MM.1S (cell line): ENCODE measurements around the gene PLCZ1.

Experiments used
- DNase-seq: peaks from one replicate; pipeline ENCODE4 v3.0.0-alpha.2; 2015
- H2AFZ ChIP-seq: fragments of 300-600 bp; sonication (generic); 2 replicates; pipeline ENCODE4 v1.6.0; 2016; ENCODE audit warnings: antibody characterized with exemption, low read length
- H3F3A ChIP-seq: fragments of 300-600 bp; sonication (generic); 2 replicates; pipeline ENCODE4 v1.6.1; 2016; ENCODE audit warnings: mild to moderate bottlenecking, antibody characterized with exemption, low read length, moderate library complexity, mixed read lengths; ENCODE audit not compliant: insufficient read depth
- H3K27ac ChIP-seq: fragments of 300-600 bp; sonication (generic); 2 replicates; pipeline ENCODE4 v1.5.1; 2016; ENCODE audit warnings: mild to moderate bottlenecking, low read length
- H3K27me3 ChIP-seq: fragments of 300-600 bp; sonication (generic); replicated peaks from 2 replicates; pipeline ENCODE4 v1.6.0; 2016; ENCODE audit warnings: low read length; ENCODE audit not compliant: insufficient read depth
- H3K36me3 ChIP-seq: fragments of 300-600 bp; sonication (generic); replicated peaks from 2 replicates; pipeline ENCODE4 v1.6.1; 2016; ENCODE audit warnings: mild to moderate bottlenecking, low read length, mixed read lengths; ENCODE audit not compliant: insufficient read depth
- H3K4me1 ChIP-seq: fragments of 300-600 bp; sonication (generic); 2 replicates; pipeline ENCODE4 v1.6.1; 2016; ENCODE audit warnings: low read length, mixed read lengths
- H3K4me2 ChIP-seq: fragments of 300-600 bp; sonication (generic); 2 replicates; pipeline ENCODE4 v1.6.0; 2016; ENCODE audit warnings: low read depth, low read length
- H3K4me3 ChIP-seq: fragments of 300-600 bp; sonication (generic); 2 replicates; pipeline ENCODE4 v1.5.1; 2016; ENCODE audit warnings: low read length, mixed read lengths
- H3K79me2 ChIP-seq: fragments of 300-600 bp; sonication (generic); 2 replicates; pipeline ENCODE4 v1.6.1; 2016; ENCODE audit warnings: mixed run types, low read length, mixed read lengths
- H3K9ac ChIP-seq: fragments of 300-600 bp; sonication (generic); 2 replicates; pipeline ENCODE4 v1.6.1; 2016; ENCODE audit warnings: low read length, mixed read lengths
- H3K9me2 ChIP-seq: fragments of 300-600 bp; sonication (generic); replicated peaks from 2 replicates; pipeline ENCODE4 v1.6.1; 2016; ENCODE audit warnings: mild to moderate bottlenecking, low read length, mixed read lengths; ENCODE audit not compliant: insufficient read depth
- H3K9me3 ChIP-seq: fragments of 300-600 bp; sonication (generic); replicated peaks from 2 replicates; pipeline ENCODE4 v1.6.1; 2016; ENCODE audit warnings: mild to moderate bottlenecking, low read length, mixed read lengths; ENCODE audit not compliant: insufficient read depth
- H4K20me1 ChIP-seq: fragments of 300-600 bp; sonication (generic); 2 replicates; pipeline ENCODE4 v1.6.1; 2016; ENCODE audit warnings: mild to moderate bottlenecking, low read length, moderate library complexity, mixed read lengths; ENCODE audit not compliant: insufficient read depth
- CTCF ChIP-seq: fragments of 300-600 bp; sonication (generic); IDR thresholded peaks from 2 replicates; pipeline ENCODE4 v1.5.1; 2016; ENCODE audit warnings: antibody characterized with exemption, low read length, mixed read lengths
- EZH2 ChIP-seq: fragments of 300-600 bp; sonication (generic); optimal IDR thresholded peaks from 2 replicates; pipeline ENCODE3; 2017; ENCODE audit warnings: low read depth, mild to moderate bottlenecking, antibody characterized with exemption, low read length, mixed read lengths
- EZH2phosphoT487 ChIP-seq: fragments of 300-600 bp; sonication (generic); IDR thresholded peaks from 2 replicates; pipeline ENCODE4 v1.6.1; 2018; ENCODE audit warnings: antibody characterized with exemption, low read length

Gene PLCZ1

DNA sequence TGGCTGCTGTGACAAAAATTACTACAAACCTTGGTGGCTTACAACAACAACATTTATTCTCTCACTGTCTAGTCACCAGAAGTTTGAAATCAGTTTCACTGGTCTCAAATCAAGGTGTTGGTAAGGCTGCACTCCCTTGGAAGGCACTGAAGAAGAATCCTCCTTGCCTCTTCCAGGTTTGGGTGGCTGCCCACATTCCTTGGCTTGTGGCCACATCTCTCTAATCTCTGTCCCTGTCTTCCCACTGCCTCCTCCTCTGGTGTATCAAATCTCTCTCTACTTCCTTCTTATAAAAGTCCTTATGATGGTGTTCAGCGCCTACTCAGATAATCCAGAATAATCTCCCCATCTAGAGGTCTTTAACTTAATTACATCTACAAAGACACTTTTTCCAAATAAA, 31.0 kb downstream of the PLCZ1 start:
- H2AFZ ChIP-seq = no peak overlapping the region
- no peaks in the 10 kb centered on the region for H3K9me3 ChIP-seq
- H3K4me3 ChIP-seq = no peak overlapping the region
- no peaks in the 10 kb centered on the region for H3K79me2 ChIP-seq
- no peaks in the 10 kb centered on the region for H3K27me3 ChIP-seq
- no peaks in the 10 kb centered on the region for H3F3A ChIP-seq
- H3K9ac ChIP-seq = no peak overlapping the region
- H4K20me1 ChIP-seq = no peaks in the 10 kb centered on the region
- H3K27ac ChIP-seq = no peak overlapping the region
- no peaks in the 10 kb centered on the region for H3K9me2 ChIP-seq
- no peaks in the 10 kb centered on the region for H3K36me3 ChIP-seq
- DNase-seq = no peak
- no peak for TF ChIP-seq EZH2phosphoT487
- no peak overlapping the region for H3K4me2 ChIP-seq
- H3K4me1 ChIP-seq = no peaks in the 10 kb centered on the region

- Histone ChIP-seq H3K4me3 (no peak overlapping the region), H3F3A (no peaks in the 10 kb centered on the region), H3K79me2 (no peaks in the 10 kb centered on the region), H3K27ac (no peak overlapping the region), H3K9ac (no peak overlapping the region), H3K27me3 (no peaks in the 10 kb centered on the region), H3K9me3 (no peaks in the 10 kb centered on the region), H3K4me2 (no peak overlapping the region), H3K4me1 (no peaks in the 10 kb centered on the region), H3K36me3 (no peaks in the 10 kb centered on the region), H2AFZ (no peak overlapping the region), H4K20me1 (no peaks in the 10 kb centered on the region), H3K9me2 (no peaks in the 10 kb centered on the region)
- TF ChIP-seq EZH2 (no peak), CTCF (no peak), EZH2phosphoT487 (no peak)
- no peak for DNase-seq
These were observed 33.9 kb downstream of the PLCZ1 start for GRCh38 chr12:18703911-18704310.

GRCh38 chr12:18703321-18703720, 34.5 kb downstream of the PLCZ1 start:
- Histone ChIP-seq H3K36me3 (no peaks in the 10 kb centered on the region), H3K4me3 (no peak overlapping the region), H3K4me2 (no peak overlapping the region), H3K9me3 (no peaks in the 10 kb centered on the region), H3K9me2 (no peaks in the 10 kb centered on the region), H3K27ac (no peak overlapping the region), H3K27me3 (no peaks in the 10 kb centered on the region), H3K79me2 (no peaks in the 10 kb centered on the region), H3F3A (no peaks in the 10 kb centered on the region), H3K4me1 (no peaks in the 10 kb centered on the region), H4K20me1 (no peaks in the 10 kb centered on the region), H2AFZ (no peak overlapping the region), H3K9ac (no peak overlapping the region)
- no peak for TF ChIP-seq CTCF
- no peak for TF ChIP-seq EZH2phosphoT487
- no peak for TF ChIP-seq EZH2
- no peak for DNase-seq

GRCh38 chr12:18700271-18700670, 37.5 kb downstream of the PLCZ1 start:
- no peak for DNase-seq
- Histone ChIP-seq H3K36me3 (no peaks in the 10 kb centered on the region), H3K9me3 (no peaks in the 10 kb centered on the region), H3K27ac (no peak overlapping the region), H3K9me2 (no peaks in the 10 kb centered on the region), H3F3A (no peaks in the 10 kb centered on the region), H2AFZ (no peak overlapping the region), H3K4me1 (no peaks in the 10 kb centered on the region), H3K9ac (no peak overlapping the region), H3K4me3 (no peak overlapping the region), H3K4me2 (no peak overlapping the region), H3K27me3 (no peaks in the 10 kb centered on the region), H3K79me2 (no peaks in the 10 kb centered on the region), H4K20me1 (no peaks in the 10 kb centered on the region)
- TF ChIP-seq EZH2 = no peak
- no peak for TF ChIP-seq EZH2phosphoT487
- TF ChIP-seq CTCF = no peak
